NCI-H2227 treated with DMSO at 0.1 percent for 48 hours (cell line): ENCODE measurements around the gene ANKRD11.

ENCODE experiments used
- DNase-seq: peaks from one replicate; lab custom pipeline; 2025; lab: John Stamatoyannopoulos, UW

The ANKRD11 gene

GRCh38 chr16:89506791-89507191 is 16.4 kb upstream of the ANKRD11 start:
- no peak for DNase-seq

- no peak for DNase-seq
Measured at GRCh38 chr16:89506113-89506504, 15.7 kb upstream of the ANKRD11 start.

DNA sequence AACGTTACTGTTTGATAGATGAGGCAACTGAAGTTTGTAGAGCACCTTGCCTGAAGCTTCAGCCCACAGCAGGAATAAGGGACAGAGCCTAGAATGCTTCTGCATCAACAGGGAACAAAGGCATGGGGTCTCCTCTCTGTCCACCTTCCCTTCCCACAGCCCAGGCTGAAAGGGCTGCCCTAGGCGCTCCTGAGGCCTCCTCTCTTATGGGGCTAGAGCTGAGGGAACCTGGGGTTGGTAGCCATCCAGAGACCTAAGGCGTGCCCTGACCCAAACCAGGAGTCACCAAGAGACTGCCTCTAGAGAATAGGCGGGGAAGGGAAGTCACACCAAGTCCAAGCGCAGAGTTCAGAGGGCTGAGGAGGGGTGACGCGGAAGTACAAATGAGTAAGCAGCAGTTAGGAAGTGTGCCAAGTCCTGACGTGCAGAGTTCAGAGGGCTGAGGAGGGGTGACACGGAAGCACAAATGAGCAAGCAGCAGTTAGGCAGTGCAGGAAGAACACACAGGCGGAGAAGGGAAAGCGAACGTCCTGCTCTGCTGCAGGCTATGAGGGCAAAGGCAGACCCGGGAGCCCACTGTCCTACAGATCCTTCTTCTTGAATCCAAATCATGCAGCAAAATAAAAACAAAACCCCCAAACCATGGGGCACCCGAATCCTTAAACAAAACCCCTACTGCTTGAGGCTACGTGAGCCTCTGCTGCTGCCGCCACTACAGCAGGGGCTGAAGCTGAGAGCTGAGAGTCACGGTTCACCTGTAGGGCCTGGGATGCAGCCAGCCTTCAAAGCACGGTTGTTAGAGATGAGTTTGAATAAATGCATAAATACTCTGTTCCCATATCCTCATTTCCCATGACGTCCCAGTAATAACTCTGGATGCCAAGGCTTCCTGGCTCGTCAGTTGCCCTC is 15.1 kb upstream of the ANKRD11 start:
- DNase-seq = no peak

GRCh38 chr16:89504091-89504490 is 13.7 kb upstream of the ANKRD11 start:
- DNase-seq = no peak

DNA sequence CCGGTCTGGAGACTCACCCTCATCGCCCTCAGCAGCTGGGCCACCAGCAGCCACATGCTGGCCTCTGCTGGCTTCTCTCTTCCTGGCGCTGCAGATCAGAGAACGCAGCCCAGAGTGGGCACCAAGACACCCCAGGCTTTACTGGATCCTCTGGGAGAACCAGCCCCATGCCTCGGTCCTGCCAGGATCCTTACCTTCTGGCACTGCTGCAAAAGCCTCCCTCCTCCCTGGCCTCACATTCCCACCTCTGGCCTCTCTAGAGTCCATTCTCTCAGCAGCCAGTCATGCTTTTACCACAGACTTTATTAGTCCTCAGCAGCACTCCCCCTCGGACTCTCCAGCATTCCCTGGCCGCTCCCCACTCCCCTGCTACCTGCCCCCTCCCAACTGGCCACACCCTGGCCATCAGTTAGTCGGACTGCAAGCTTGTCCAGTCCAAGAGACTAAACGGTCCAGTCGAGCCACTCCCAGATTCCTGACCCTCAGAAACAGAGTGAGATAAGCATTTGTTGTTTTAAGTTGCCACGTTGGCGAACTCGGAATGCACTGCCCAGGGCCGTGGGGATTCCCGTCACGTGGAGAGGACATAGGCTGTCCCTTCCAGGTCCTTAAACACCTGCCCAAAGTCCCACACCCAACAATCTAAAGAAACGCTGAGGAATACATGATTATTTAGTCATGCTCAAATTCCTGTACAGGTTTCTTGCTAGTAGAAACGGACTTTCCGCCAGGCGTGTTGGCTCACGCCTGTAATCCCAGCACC is 11.9 kb upstream of the ANKRD11 start:
- no peak for DNase-seq

GRCh38 chr16:89499767-89500166 is 9.4 kb upstream of the ANKRD11 start:
- DNase-seq = no peak

DNA sequence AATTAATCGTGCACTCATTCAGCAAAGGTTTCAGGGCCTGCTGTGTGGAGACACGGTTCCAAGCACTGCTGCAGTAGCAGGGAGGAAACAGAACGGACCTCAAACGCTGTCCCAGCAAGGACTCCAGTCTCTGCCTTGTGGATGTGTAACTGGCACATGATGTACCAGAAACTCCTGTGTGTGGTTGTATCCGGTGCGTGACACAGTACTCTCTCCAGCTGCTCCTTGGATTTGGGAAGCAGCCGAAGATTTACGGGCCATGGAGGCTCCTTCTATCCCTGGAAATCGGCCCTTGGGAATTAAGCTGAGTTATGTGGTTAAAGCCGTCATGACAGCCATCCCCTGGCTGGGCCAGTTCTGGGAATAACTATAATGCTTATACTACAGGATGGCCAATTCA is 8.5 kb upstream of the ANKRD11 start:
- no peak for DNase-seq

GRCh38 chr16:89495121-89495520 is 4.8 kb upstream of the ANKRD11 start:
- no peak for DNase-seq

DNA sequence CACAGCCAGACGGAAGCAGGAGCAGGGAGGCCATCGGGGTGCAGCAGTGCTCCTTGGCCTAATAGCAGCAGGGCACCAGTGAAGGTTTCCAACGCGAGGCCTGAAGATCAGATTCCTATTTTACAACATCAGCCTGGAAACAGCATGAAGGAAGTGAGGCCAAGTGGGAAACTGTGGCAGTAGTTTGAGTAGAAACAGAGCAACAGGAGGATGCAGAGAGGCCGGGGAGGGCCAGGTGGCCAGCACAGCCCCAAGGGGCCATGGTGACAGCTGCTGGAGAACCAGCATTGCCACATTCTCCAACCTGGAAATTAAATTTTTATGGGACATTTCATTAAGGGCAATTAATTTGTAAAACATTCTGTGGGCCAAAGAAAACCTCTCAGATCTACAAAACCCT is 3.4 kb upstream of the ANKRD11 start:
- DNase-seq = no peak

- peak; percentile 25 for DNase-seq
Measured at GRCh38 chr16:89491974-89492687, 1.8 kb upstream of the ANKRD11 start.

GRCh38 chr16:89491238-89491869 is 993 bp upstream of the ANKRD11 start:
- no peak for DNase-seq

GRCh38 chr16:89489898-89490438 is 393 bp downstream of the ANKRD11 start:
- DNase-seq = no peak

GRCh38 chr16:89489040-89489897 is 1.1 kb downstream of the ANKRD11 start:
- peak; percentile 55 for DNase-seq

GRCh38 chr16:89485701-89486246 is 4.6 kb downstream of the ANKRD11 start:
- DNase-seq = no peak

GRCh38 chr16:89484923-89485679 is 5.3 kb downstream of the ANKRD11 start:
- no peak for DNase-seq

DNA sequence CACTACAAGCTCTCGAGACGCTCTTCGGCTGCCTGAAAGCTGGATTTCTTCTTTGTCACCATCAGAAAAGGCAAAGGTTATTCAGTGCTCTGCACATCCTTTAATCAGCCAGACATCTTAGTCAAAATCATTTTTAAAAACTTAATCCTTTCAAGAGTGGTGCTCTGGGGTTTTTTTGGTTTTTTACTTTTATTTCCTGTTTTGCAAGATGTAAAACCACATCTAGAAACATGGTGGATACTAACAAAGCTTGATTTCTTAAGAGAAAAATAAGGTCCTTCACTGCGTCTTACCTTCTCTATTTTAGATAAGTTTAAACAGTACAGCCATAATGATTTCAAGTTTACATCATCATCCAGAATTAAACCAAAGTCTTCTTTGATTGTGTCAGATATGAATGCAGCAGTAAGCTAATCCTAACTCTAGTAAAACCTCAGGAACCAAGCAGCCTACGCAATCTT is 6.3 kb downstream of the ANKRD11 start:
- DNase-seq = no peak

DNA sequence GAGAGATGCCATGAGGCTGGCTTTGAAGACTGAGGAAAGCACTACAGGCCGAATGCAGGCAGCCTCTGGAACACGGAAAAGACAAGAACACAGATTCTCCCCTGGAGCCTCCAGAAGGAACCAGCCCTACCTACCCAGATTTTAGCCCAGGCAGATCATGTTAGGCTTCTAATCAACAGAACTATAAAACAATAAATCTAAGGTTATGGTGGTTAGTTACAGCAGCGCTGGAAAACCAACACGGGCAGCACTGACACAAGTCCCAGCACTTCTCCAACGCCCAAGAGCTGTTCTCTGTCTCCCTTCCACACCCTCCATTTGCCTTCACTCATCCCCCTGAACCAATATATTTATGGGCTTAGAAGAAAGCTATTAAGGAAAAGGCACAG is 7.5 kb downstream of the ANKRD11 start:
- DNase-seq = no peak

GRCh38 chr16:89482150-89482816 is 8.1 kb downstream of the ANKRD11 start:
- no peak for DNase-seq

DNA sequence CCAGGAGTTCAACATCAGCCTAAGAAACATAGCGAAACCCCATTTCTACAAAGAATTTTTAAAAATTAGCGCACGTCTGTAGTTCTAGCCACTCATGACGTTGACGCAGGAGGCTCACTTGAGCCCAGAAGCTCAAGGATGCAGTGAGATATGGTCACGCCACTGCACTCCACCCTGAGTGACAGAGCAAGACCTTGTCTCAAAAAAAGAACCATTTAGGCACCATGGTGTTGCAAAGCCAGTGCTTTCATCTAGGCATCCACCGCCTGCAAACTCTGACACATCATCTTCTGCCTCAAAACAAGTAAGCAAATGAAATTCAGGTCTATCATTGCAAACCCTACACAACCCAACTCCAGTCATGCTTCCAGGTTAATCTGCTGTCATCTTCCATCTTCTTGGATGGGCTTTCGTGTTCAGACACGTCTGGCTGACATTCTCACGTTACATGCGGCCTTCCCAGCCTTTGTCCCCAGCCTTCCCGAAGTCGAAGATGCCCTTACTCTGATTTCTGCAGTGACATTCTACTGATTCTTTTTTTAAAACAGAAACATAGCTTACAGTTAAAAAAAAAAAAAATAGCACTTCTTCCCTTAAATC is 8.9 kb downstream of the ANKRD11 start:
- DNase-seq = no peak
